Muscle of back (tissue), 11 donors: ENCODE measurements around the gene ERBB3. TPM values are rescaled to one million over a fixed set of nuclear protein-coding genes. Genes with fewer than 3 reads are reported as not detected.

Source experiments
- DNase-seq, 3 donors: peaks; one replicate each; pipeline versions ENCODE4 v3.0.0 to v3.0.0-alpha.2; 2013
- polyA plus RNA-seq, 10 donors: library from polyadenylated mRNA; unstranded; fragments of 120-200 nt; gene quantifications; one replicate each; pipeline ENCODE4 v1.2.1, GENCODE V29; 2013; ENCODE audit not compliant: insufficient read length in 10 of 10

The ERBB3 gene
- polyA plus RNA-seq, 10 donors = 83.9 to 228 (median 151) TPM

GRCh38 chr12:56129942-56130495, 50.1 kb downstream of the ERBB3 start:
- no peak for DNase-seq

- no peak for DNase-seq
These were observed 50.9 kb downstream of the ERBB3 start for GRCh38 chr12:56130876-56131275.

- no peak for DNase-seq
These were observed 54.9 kb downstream of the ERBB3 start for GRCh38 chr12:56134897-56135296.

GRCh38 chr12:56137853-56138571, 58.0 kb downstream of the ERBB3 start:
- DNase-seq = no peak

- no peak for DNase-seq
These were observed 62.2 kb downstream of the ERBB3 start for GRCh38 chr12:56141946-56142784.

GRCh38 chr12:56143217-56143616, 63.3 kb downstream of the ERBB3 start:
- DNase-seq = no peak

- DNase-seq = no peak
These were observed 63.9 kb downstream of the ERBB3 start for GRCh38 chr12:56143870-56144269.

- no peak for DNase-seq
These were observed 65.3 kb downstream of the ERBB3 start for GRCh38 chr12:56145217-56145616.

GRCh38 chr12:56146492-56147460, 66.8 kb downstream of the ERBB3 start:
- DNase-seq = no peak

GRCh38 chr12:56150563-56150962, 70.6 kb downstream of the ERBB3 start:
- DNase-seq = no peak

- peak in 1 of 3 donors; percentile 69 for DNase-seq
These were observed 71.7 kb downstream of the ERBB3 start for GRCh38 chr12:56151672-56152131.

- DNase-seq = peak; percentile 92 to 97 (median 96)
These were observed 72.3 kb downstream of the ERBB3 start, which contains the start of gene MYL6B for GRCh38 chr12:56152132-56152755. MYL6B (plus strand) TSS chr12:56152587; CDS start chr12:56153919, 1,332 bp downstream.

Other genes starting within 250 kb of the ERBB3 start
- 1 to 10 TPM; 1.9 to 4.9 (median 3.4) TPM for gene MMP19, start 237.2 kb upstream of the ERBB3 start, polyA plus RNA-seq
- 10 to 100 TPM; 18.2 to 28.2 (median 21.2) TPM for gene PYM1, start 152.3 kb upstream of the ERBB3 start, polyA plus RNA-seq
- gene DGKA, start 149.0 kb upstream of the ERBB3 start, polyA plus RNA-seq = 10 to 100 TPM; 12.8 to 49.9 (median 22.0) TPM
- gene PMEL, start 114.1 kb upstream of the ERBB3 start, polyA plus RNA-seq = 10 to 100 TPM in 2 of 10 donors, 1 to 10 TPM in 5, under 1 TPM in 3; 0.71 to 38.1 (median 1.4) TPM
- 10 to 100 TPM; 21.0 to 42.1 (median 28.6) TPM for gene CDK2, start 113.3 kb upstream of the ERBB3 start, polyA plus RNA-seq
- gene RAB5B, start 106.1 kb upstream of the ERBB3 start, polyA plus RNA-seq = 100 to 1,000 TPM in 9 of 10 donors, 10 to 100 TPM in 1; 99.4 to 141 (median 121) TPM
- gene SUOX, start 82.9 kb upstream of the ERBB3 start, polyA plus RNA-seq = 10 to 100 TPM; 11.8 to 16.9 (median 12.9) TPM
- gene IKZF4, start 59.1 kb upstream of the ERBB3 start, polyA plus RNA-seq = 10 to 100 TPM in 1 of 10 donors, 1 to 10 TPM in 9; 5.5 to 11.3 (median 7.8) TPM
- gene RPS26, start 38.2 kb upstream of the ERBB3 start, polyA plus RNA-seq = 100 to 1,000 TPM in 8 of 10 donors, 10 to 100 TPM in 2; 79.8 to 679 (median 311) TPM
- gene PA2G4, start 24.4 kb downstream of the ERBB3 start, polyA plus RNA-seq = 100 to 1,000 TPM in 8 of 10 donors, 10 to 100 TPM in 2; 93.0 to 121 (median 109) TPM
- gene RPL41, start 36.5 kb downstream of the ERBB3 start, polyA plus RNA-seq = 1,000 to 10,000 TPM; 4,692 to 6,543 (median 5,537) TPM
- 1 to 10 TPM; 3.4 to 6.3 (median 4.6) TPM for gene ZC3H10, start 38.1 kb downstream of the ERBB3 start, polyA plus RNA-seq
- 10 to 100 TPM; 64.1 to 91.1 (median 79.6) TPM for gene ESYT1, start 48.1 kb downstream of the ERBB3 start, polyA plus RNA-seq
- 100 to 1,000 TPM; 502 to 996 (median 790) TPM for gene MYL6B, start 72.4 kb downstream of the ERBB3 start, polyA plus RNA-seq
- 1,000 to 10,000 TPM; 1,255 to 1,671 (median 1,389) TPM for gene MYL6, start 78.2 kb downstream of the ERBB3 start, polyA plus RNA-seq
- gene SMARCC2, start 109.3 kb downstream of the ERBB3 start, polyA plus RNA-seq = 10 to 100 TPM; 49.9 to 75.2 (median 61.1) TPM
- 10 to 100 TPM; 31.6 to 52.0 (median 41.4) TPM for gene RNF41, start 141.8 kb downstream of the ERBB3 start, polyA plus RNA-seq
- gene NABP2, start 144.2 kb downstream of the ERBB3 start, polyA plus RNA-seq = 10 to 100 TPM; 13.7 to 22.0 (median 19.3) TPM
- 1 to 10 TPM in 1 of 10 donors, under 1 TPM in 7, not detected in 2; 0.32 to 1.0 (median 0.55) TPM for gene SLC39A5, start 149.9 kb downstream of the ERBB3 start, polyA plus RNA-seq
- gene ANKRD52, start 178.2 kb downstream of the ERBB3 start, polyA plus RNA-seq = 10 to 100 TPM; 14.1 to 21.7 (median 18.1) TPM
- 10 to 100 TPM; 13.8 to 34.9 (median 18.4) TPM for gene COQ10A, start 186.8 kb downstream of the ERBB3 start, polyA plus RNA-seq
- 100 to 1,000 TPM; 166 to 293 (median 221) TPM for gene CS, start 220.2 kb downstream of the ERBB3 start, polyA plus RNA-seq
- gene CNPY2, start 235.8 kb downstream of the ERBB3 start, polyA plus RNA-seq = 10 to 100 TPM; 45.4 to 75.7 (median 52.2) TPM